Stimulated activated CD8-positive, alpha-beta memory T cell treated with anti-CD3 and anti-CD28 coated beads, Interleukin-15, amount 100 ng/mL, for 24 hours (primary cell): ENCODE data around the gene WDR5.

Experiments
- DNase-seq: peaks from one replicate; pipeline ENCODE4 v3.0.0-alpha.2; 2020; ENCODE audit warnings: low read depth

WDR5 gene

GRCh38 chr9:134159566-134160245 is 23.8 kb downstream of the WDR5 start:
- no peak for DNase-seq

GRCh38 chr9:134161647-134162046 is 25.8 kb downstream of the WDR5 start:
- no peak for DNase-seq

- DNase-seq: no peak
Observed at GRCh38 chr9:134162212-134162775, 26.4 kb downstream of the WDR5 start.

GRCh38 chr9:134162926-134163370 is 27.1 kb downstream of the WDR5 start:
- no peak for DNase-seq

- peak; percentile 32 for DNase-seq
Observed at GRCh38 chr9:134163371-134164196, 27.7 kb downstream of the WDR5 start.

GRCh38 chr9:134164879-134165278 is 29.0 kb downstream of the WDR5 start:
- no peak for DNase-seq

GRCh38 chr9:134165357-134166315 is 29.8 kb downstream of the WDR5 start:
- peak; percentile 22 for DNase-seq

- no peak for DNase-seq
Observed at GRCh38 chr9:134166374-134166773, 30.5 kb downstream of the WDR5 start.

- DNase-seq: no peak
Observed at GRCh38 chr9:134167530-134167931, 31.6 kb downstream of the WDR5 start.

- DNase-seq: no peak
Observed at GRCh38 chr9:134168757-134169550, 33.1 kb downstream of the WDR5 start.

GRCh38 chr9:134169724-134170401 is 34.0 kb downstream of the WDR5 start:
- DNase-seq: no peak

GRCh38 chr9:134170532-134171315 is 34.8 kb downstream of the WDR5 start:
- no peak for DNase-seq

GRCh38 chr9:134171316-134172197 is 35.7 kb downstream of the WDR5 start:
- DNase-seq: no peak

GRCh38 chr9:134172198-134173126 is 36.6 kb downstream of the WDR5 start:
- DNase-seq: no peak

- no peak for DNase-seq
Observed at GRCh38 chr9:134173127-134174072, 37.5 kb downstream of the WDR5 start.

GRCh38 chr9:134174073-134174449 is 38.2 kb downstream of the WDR5 start:
- no peak for DNase-seq
